Activated B cell treated with CpG ODN at 0.5 μM for 24 hours (primary cell): ENCODE measurements around the gene AOPEP. TPM values are rescaled to one million over a fixed set of nuclear protein-coding genes. Genes with fewer than 3 reads are reported as not detected.

Experiments used
- ATAC-seq: fragments of 200-7000 bp; cut with Tn5 transposase; one replicate; pipeline ENCODE4 v1.10.0; 2021; ENCODE audit warnings: low read depth, mild to moderate bottlenecking, moderate library complexity
- CTCF ChIA-PET: fragments of 350-600 bp; sonication (Branson Sonifier 250); formaldehyde crosslinking; loops from one replicate; lab custom pipeline; 2021; ENCODE audit warnings: antibody characterized with exemption; lab: Charles Lee
- POLR2A ChIA-PET: fragments of 350-600 bp; sonication (Branson Sonifier 250); formaldehyde crosslinking; loops from one replicate; lab custom pipeline; 2021; ENCODE audit warnings: antibody characterized with exemption; lab: Charles Lee
- DNase-seq: peaks from one replicate; pipeline ENCODE4 v3.0.0; 2022
- H3K27ac Mint-ChIP-seq: one replicate; pipeline ENCODE4 v1.8.0; 2020; ENCODE audit warnings: mixed read lengths
- H3K27me3 Mint-ChIP-seq: one replicate; pipeline ENCODE4 v1.8.0; 2021; ENCODE audit warnings: mixed read lengths
- H3K36me3 Mint-ChIP-seq: one replicate; pipeline ENCODE4 v1.8.0; 2021; ENCODE audit warnings: low read depth, mixed read lengths
- H3K4me1 Mint-ChIP-seq: one replicate; pipeline ENCODE4 v1.8.0; 2021; ENCODE audit warnings: mixed read lengths
- H3K4me3 Mint-ChIP-seq: one replicate; pipeline ENCODE4 v1.8.0; 2020; ENCODE audit warnings: mild to moderate bottlenecking, mixed read lengths
- H3K9me3 Mint-ChIP-seq: one replicate; pipeline ENCODE4 v1.8.0; 2020; ENCODE audit warnings: mixed read lengths
- intact Hi-C: fragments of 100-400 bp; cut with micrococcal nuclease; formaldehyde crosslinking; loops from one replicate; pipeline ENCODE4 v1.15.1; 2024
- total RNA-seq: library from RNA; stranded (reverse); gene quantifications from 2 replicates; pipeline ENCODE4 v1.2.3, GENCODE V29; 2022
- TF ChIP-seq, protein P1 (sequence below): fragments of 200-600 bp; IDR thresholded peaks from one replicate; pipeline ENCODE4 v1.8.0; 2022; ENCODE audit warnings: antibody characterized with exemption, mild to moderate bottlenecking

Gene AOPEP
- total RNA-seq, 1 donor from 2014 or later: 20.4 TPM

- CTCF ChIA-PET: no interaction called here
- Mint-ChIP-seq H3K4me3 (no peak overlapping the region), H3K27ac (no peak overlapping the region)
Observed at GRCh38 chr9:95091601-95092261, 365.2 kb downstream of the AOPEP start.

DNA sequence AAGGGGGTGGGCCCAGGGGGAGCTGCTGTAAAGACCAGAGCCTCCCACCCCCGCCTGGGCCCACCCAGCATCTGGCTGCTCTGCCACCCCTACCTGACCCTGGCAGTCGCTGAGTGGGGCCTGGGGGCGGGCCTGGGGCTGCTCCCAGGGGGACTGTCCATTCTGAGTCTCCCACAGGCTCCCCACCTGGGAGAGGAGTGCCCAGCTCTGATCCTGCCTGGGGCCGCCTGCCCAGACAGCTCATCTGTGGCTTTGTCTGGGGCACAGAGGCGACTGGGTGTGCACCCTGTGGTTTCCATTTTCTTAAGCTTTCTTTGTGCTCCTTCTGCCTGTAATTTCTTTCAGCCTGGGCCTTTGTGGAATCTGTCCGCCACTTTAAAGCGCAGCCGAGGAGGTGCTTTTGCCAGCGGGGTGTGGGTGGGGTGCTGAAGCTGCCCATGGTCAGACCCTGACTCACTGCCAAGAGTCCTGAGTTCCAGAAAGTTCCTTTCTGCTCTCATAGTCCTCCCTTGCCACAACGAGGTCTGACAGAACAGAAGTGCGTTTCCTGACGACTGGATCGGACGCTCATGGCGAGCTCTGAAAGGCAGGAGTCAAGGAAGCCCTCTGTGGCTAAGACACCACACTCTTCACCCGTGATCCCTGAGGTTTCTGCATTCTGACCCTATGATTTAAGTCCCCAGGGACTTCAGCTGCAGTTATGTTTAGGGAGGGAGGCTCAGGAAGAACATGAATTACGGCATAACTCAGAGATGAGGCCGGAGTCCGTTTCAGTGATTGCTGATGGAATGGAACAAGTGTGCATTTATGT is 366.0 kb downstream of the AOPEP start:
- Mint-ChIP-seq H3K36me3 (no peaks in the 10 kb centered on the region), H3K27ac (no peak overlapping the region), H3K9me3 (no peaks in the 10 kb centered on the region), H3K4me3 (no peak overlapping the region), H3K27me3 (no peaks in the 10 kb centered on the region), H3K4me1 (peaks cover 2% of the 10 kb centered on the region)
- POLR2A ChIA-PET: no interaction called here
- CTCF ChIA-PET: no interaction called here
- no peak for ATAC-seq
- TF ChIP-seq, protein P1, sequence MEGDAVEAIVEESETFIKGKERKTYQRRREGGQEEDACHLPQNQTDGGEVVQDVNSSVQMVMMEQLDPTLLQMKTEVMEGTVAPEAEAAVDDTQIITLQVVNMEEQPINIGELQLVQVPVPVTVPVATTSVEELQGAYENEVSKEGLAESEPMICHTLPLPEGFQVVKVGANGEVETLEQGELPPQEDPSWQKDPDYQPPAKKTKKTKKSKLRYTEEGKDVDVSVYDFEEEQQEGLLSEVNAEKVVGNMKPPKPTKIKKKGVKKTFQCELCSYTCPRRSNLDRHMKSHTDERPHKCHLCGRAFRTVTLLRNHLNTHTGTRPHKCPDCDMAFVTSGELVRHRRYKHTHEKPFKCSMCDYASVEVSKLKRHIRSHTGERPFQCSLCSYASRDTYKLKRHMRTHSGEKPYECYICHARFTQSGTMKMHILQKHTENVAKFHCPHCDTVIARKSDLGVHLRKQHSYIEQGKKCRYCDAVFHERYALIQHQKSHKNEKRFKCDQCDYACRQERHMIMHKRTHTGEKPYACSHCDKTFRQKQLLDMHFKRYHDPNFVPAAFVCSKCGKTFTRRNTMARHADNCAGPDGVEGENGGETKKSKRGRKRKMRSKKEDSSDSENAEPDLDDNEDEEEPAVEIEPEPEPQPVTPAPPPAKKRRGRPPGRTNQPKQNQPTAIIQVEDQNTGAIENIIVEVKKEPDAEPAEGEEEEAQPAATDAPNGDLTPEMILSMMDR: no peak
- intact Hi-C loops: no loop called here
- DNase-seq: no peak

More at GRCh38 chr9:95091601-95092261, 365.2 kb downstream of the AOPEP start:
- DNase-seq (no peak), ATAC-seq (no peak)
- TF ChIP-seq, protein P1: no peak
- intact Hi-C loops: no loop called here
- peaks cover 2% of the 10 kb centered on the region for H3K4me1 Mint-ChIP-seq
- no peaks in the 10 kb centered on the region for H3K27me3 Mint-ChIP-seq
- POLR2A ChIA-PET: no interaction called here
- H3K36me3 Mint-ChIP-seq: peaks cover under 1% of the 10 kb centered on the region
- H3K9me3 Mint-ChIP-seq: no peaks in the 10 kb centered on the region

DNA sequence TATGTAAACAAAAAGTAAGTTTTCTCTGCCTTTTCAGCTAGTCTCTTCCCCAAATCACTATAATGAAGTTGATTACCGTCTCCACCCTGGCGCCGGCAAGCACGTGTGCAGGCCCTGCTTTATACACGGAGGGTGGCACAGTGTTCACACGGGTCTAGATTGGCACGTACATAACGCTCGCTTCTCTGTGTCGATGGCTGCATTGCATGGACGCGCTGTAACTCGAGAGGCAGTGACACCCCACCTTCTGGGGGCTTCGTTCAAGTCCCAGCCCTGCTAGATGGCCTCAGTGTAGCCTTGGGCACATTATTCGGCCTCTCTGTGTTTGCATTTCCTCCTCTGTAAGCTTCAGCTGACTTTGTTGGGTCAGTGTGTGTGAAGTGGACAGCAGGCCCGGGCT is 367.1 kb downstream of the AOPEP start:
- H3K27me3 Mint-ChIP-seq: no peaks in the 10 kb centered on the region
- ChIA-PET CTCF (no interaction called here), POLR2A (no interaction called here)

DNA sequence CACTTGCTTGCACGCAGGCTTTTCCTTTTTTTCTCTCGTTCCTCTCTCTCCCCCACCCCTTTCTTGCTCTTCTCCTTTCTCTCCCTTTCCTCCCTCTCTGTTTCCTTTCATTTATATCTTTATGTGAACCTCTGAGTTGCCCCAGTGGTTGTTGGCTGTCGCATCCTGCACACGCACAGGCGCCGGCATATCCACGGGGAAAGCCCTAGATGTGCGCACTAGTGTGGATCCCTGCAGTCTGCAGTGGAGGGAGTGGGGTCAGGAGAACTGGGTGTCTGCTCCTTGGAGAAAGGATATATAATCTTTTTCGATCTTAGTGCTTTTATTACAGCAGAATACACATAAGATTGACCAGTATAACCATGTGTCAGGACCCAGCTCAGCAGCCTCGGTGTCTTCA is 367.5 kb downstream of the AOPEP start:
- ChIA-PET POLR2A (no interaction called here), CTCF (no interaction called here)
- DNase-seq (no peak), ATAC-seq (no peak)
- no peak overlapping the region for H3K4me3 Mint-ChIP-seq
- intact Hi-C loops: no loop called here
- TF ChIP-seq, protein P1: no peak
- H3K4me1 Mint-ChIP-seq: peaks cover 2% of the 10 kb centered on the region
- no peaks in the 10 kb centered on the region for H3K9me3 Mint-ChIP-seq
- no peaks in the 10 kb centered on the region for H3K36me3 Mint-ChIP-seq
- no peaks in the 10 kb centered on the region for H3K27me3 Mint-ChIP-seq
- H3K27ac Mint-ChIP-seq: no peak overlapping the region

More for the DNA sequence above, 367.1 kb downstream of the AOPEP start:
- Mint-ChIP-seq H3K27ac (no peak overlapping the region), H3K4me3 (no peak overlapping the region), H3K9me3 (no peaks in the 10 kb centered on the region), H3K4me1 (peaks cover 2% of the 10 kb centered on the region), H3K36me3 (no peaks in the 10 kb centered on the region)
- DNase-seq (no peak), ATAC-seq (no peak)
- TF ChIP-seq, protein P1: no peak
- intact Hi-C loops: no loop called here

- DNase-seq: no peak
- Mint-ChIP-seq H3K4me1 (peaks cover 2% of the 10 kb centered on the region), H3K27ac (no peak overlapping the region), H3K9me3 (no peaks in the 10 kb centered on the region), H3K27me3 (no peaks in the 10 kb centered on the region), H3K4me3 (no peak overlapping the region), H3K36me3 (no peaks in the 10 kb centered on the region)
- ChIA-PET CTCF (no interaction called here), POLR2A (no interaction called here)
- ATAC-seq: no peak
- intact Hi-C loops: no loop called here
- TF ChIP-seq, protein P1: no peak
Observed at GRCh38 chr9:95095641-95096355, 369.3 kb downstream of the AOPEP start.
